ENCODE data around the gene FAM222B. TPM values are rescaled to one million over a fixed set of nuclear protein-coding genes. Genes with fewer than 3 reads are reported as not detected.
"Not testable (repeated sequence)": the region's sequence is repeated elsewhere in the genome, so short reads cannot be mapped to it uniquely, and the experiment has no call there.

FAM222B gene
- total RNA-seq, 1 donor = 19.1 TPM

- no peak for DNase-seq (ENCODE audit: low read depth in 2 of 3, low spot score in 2 of 3)
Measured at GRCh38 chr17:28747801-28748750, 94.5 kb downstream of the FAM222B start.

GRCh38 chr17:28747051-28747691, 95.4 kb downstream of the FAM222B start:
- DNase-seq (ENCODE audit: low read depth in 2 of 3, low spot score in 2 of 3) = no peak

DNA sequence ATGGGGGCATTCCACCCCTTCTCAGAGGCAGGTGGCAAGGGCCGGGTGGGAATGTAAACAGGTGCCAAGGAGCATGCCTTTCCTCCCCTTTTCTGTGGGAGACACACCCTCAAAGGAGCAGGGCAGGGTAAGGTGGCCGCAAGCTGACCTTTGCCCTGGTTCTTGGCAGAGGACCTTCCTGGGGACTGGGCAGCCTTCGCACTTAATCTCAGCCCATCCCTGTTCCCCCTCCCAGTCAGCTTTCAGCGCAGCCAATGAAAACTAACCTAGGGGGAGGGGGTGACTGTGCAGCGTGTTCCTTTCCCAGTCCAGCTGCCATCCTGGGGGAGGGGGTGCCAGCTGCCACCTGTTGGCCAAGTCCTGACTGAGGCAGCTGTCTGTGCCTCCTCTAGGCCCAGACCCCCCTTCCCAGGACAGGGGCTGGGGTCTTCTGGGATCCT, 96.0 kb downstream of the FAM222B start:
- no peak for DNase-seq (ENCODE audit: low read depth in 2 of 3, low spot score in 2 of 3)

GRCh38 chr17:28745786-28746411, 96.7 kb downstream of the FAM222B start:
- no peak for DNase-seq (ENCODE audit: low read depth in 2 of 3, low spot score in 2 of 3)

DNA sequence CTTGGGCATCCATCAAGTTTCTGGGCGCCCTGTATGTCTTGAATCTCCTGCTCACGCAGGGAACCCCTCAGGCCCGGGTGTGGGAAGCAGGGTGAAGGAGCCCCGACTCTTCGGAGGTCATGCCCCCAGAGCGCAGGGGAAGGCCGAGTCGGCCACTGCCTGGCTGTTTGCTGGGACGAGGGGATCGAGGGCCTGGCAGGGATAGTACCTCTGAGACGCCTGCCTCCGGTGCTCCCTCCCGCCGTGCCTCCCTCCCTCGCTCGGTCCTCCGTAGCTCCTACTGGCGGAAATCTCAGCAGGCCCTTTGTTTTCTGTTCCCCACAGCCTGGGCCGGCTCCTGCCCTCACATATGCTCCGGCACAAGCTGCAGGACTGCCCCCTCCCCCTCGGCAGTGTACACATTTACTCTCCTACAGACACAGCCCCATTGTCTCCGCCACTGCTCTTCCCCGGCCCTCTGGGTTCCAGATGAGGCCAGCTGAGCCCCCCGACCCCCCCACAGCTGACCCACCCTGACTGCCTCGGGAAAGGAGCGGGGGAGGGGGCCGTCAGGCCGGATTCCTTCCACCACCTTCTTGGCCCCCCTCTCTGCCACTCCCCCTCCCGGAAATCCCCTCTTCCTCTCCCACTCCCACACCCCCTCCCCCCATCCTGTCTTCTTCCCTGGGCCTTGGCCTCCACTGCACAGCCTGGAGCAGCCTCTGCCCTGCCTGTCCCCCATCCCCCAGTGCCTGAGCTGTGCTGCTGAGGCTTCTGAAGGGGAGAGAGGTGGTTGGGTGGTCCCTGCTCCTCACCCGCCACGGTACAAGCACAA, 97.4 kb downstream of the FAM222B start:
- no peak for DNase-seq (ENCODE audit: low read depth in 2 of 3, low spot score in 2 of 3)

- peak in 2 of 3 donors; percentile 44 to 58 for DNase-seq (ENCODE audit: low read depth in 2 of 3, low spot score in 2 of 3)
Measured at GRCh38 chr17:28744104-28744971, 98.3 kb downstream of the FAM222B start.

GRCh38 chr17:28743243-28744103, 99.1 kb downstream of the FAM222B start, which contains the start of gene TRAF4:
Gene TRAF4 (plus strand): TSS chr17:28744011. CDS start chr17:28744113, 102 bp downstream.
- peak; percentile 67 to 86 (median 84) for DNase-seq (ENCODE audit: low read depth in 2 of 3, low spot score in 2 of 3)

GRCh38 chr17:28741358-28742349, 100.9 kb downstream of the FAM222B start:
- peak in 2 of 3 donors; percentile 91 to 98 for DNase-seq (ENCODE audit: low read depth in 2 of 3, low spot score in 2 of 3)

GRCh38 chr17:28740406-28741357, 101.9 kb downstream of the FAM222B start:
- DNase-seq (ENCODE audit: low read depth in 2 of 3, low spot score in 2 of 3) = no peak

DNA sequence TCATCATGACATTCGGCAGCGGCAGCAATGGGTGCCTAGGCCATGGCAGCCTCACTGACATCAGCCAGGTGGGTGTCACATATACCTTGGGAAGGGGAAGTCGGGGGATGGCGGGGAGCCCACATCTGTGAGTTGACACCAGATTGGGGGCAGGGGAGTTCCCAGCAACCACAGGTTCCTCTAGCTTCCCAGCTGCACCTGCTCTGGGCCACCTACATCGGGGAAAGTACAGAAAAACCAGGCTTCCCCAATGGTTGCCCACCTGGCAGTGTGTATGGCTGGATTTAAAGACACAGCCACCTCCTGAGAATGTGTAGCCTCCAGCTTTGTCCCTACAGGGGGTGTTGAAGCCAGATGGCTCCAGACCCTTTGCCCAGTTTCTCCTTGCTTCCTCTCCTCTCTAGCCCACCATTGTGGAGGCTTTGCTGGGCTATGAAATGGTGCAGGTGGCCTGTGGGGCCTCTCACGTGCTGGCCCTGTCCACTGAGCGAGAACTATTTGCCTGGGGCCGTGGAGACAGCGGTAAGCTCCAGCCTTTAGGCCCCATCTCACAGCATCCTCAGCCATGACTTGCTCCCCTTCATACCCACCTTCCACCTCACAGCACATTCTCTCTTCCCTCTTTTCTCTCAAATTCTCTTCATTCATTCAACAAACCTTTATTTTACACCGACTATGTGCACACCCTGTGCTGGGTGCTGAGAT, 103.8 kb downstream of the FAM222B start:
- peak in 2 of 3 donors; percentile 78 to 84 for DNase-seq (ENCODE audit: low read depth in 2 of 3, low spot score in 2 of 3)

DNA sequence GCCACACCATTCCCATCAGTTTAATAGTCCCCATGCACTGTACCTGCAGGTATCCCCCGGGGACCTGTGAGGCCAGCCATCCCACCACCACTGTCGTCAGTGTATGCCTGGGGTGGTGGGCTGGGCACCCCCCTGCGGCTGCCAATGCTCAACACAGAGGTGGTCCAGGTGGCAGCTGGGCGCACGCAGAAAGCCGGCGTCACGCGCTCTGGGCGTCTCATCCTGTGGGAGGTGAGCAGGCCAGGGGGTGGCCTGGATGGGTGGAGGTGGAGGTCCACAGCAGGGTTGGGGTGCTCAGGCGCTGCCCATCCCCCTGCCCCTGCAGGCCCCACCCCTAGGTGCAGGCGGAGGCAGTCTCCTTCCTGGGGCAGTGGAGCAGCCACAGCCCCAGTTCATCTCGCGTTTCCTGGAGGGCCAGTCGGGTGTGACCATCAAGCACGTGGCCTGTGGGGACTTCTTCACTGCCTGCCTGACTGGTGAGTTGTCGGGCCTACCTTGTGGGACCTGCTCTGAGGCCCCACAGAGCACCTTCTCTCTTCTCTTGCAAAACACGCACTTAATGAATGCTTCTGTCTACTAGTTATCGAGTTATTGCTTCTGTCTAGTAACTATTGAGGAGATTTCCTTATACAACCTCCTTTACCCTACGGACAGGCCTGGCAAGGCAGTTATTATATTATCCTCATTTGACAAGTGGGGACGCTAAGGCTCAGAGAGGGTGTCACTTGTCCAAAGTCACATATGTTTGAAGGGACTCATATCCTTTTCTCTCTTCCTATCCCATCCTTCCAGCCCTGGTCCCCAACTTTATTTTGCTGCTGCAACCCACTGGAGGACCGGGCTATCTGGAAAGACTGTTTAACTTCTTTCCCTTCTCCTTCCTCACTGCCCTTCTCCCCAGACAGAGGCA, 104.6 kb downstream of the FAM222B start:
- no peak for DNase-seq (ENCODE audit: low read depth in 2 of 3, low spot score in 2 of 3)

- DNase-seq (ENCODE audit: low read depth in 2 of 3, low spot score in 2 of 3) = no peak
Measured at GRCh38 chr17:28737316-28737715, 105.3 kb downstream of the FAM222B start.

DNA sequence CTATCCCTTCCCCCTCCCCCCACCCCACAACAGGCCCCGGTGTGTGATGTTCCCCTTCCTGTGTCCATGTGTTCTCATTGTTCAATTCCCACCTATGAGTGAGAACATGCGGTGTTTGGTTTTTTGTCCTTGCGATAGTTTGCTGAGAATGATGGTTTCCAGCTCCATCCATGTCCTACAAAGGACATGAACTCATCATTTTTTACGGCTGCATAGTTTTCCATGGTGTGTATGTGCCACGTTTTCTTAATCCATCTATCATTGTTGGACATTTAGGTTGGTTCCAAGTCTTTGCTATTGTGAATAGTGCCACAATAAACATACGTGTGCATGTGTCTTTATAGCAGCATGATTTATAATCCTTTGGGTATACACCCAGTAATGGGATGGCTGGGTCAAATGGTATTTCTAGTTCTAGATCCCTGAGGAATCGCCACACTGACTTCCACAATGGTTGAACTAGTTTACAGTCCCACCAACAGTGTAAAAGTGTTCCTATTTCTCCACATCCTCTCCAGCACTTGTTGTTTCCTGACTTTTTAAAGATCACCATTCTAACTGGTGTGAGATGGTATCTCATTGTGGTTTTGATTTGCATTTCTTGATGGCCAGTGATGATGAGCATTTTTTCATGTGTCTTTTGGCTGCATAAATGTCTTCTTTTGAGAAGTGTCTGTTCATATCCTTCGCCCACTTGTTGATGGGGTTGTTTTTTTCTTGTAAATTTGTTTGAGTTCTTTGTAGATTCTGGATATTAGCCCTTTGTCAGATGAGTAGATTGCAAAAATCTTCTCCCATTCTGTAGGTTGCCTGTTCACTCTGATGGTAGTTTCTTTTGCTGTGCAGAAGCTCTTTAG, 106.4 kb downstream of the FAM222B start:
- DNase-seq (ENCODE audit: low read depth in 2 of 3, low spot score in 2 of 3) = not testable (repeated sequence)
